NCI-H345 (cell line): ENCODE measurements around the gene FRY.

Experiments used
- DNase-seq: peaks from one replicate; lab custom pipeline; 2025; lab: John Stamatoyannopoulos, UW

Gene FRY

DNA sequence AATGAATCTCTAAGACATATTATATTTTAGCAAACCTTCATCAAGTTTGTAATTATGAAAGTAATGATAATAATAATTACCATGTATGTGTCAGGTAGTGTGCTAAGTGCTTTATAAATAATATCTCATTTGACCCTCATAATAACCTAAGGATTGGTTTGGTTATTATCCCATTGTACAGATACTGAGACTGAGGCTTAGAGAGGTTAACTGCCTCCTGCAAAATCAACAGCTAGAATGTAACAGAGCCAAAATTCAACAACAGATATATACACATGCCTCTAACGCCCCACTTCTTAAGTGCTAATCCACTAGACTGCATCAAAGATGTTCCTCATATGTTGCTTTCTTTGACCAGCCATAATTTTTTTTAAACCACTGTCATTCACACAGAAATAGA, 142.8 kb downstream of the FRY start:
- DNase-seq: no peak

DNA sequence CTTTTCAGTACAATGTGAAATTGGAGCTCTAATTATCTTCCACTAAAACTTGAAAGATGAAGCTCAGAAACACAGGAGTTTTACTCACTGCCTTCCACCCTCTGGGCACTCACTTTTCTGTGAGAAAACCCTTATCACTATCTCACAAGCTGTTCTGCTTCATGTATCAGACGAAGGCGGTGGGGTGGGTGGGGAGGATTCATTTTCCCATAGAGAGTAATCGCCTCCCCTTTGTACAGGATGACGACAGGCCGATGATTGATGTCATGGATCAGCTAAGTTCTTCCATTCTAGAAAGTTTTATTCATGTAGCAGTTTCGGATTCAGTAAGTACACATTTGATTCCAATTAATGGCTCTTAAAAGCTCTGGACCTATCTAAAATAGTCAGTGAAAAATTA, 143.7 kb downstream of the FRY start:
- no peak for DNase-seq

GRCh38 chr13:32175943-32176342, 144.4 kb downstream of the FRY start:
- DNase-seq: no peak

- DNase-seq: no peak
These were observed 145.1 kb downstream of the FRY start for GRCh38 chr13:32176696-32177095.

DNA sequence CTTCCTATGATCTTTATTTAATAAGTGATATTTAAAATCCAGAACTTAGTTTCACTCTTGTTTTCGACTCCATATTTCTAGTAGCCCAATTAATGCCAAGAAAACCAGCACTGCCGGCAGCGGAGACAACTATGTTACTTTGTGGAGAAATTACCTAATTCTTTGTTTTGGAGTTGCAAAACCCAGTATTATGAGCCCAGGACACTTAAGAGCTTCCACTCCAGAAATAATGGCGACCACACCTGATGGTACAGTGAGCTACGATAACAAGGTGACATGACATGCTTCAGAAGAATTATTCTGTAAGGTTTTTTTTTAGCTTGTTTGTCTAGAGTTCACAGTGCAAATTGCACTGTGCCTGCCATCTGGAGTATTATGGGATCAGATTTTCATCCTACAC, 147.2 kb downstream of the FRY start:
- DNase-seq: no peak

- no peak for DNase-seq
These were observed 148.1 kb downstream of the FRY start for GRCh38 chr13:32179708-32180107.

DNA sequence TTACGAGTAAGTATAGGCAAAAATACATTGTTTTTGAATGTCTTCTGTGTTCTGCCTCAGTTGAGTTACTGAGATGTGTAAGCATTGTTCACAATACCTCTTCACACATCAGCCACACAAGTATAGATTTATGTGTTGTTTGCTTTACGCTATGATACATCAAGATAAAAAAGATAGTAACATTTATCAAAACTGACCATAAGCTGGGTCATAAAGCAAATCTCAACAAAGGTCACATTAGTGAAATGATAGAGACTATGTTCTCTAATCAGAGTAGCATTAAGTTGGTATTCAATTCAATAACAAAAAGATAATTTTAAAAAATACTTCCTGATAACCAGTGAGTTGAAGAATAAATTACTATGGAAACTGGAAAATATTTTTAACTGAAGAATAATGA, 156.1 kb downstream of the FRY start:
- DNase-seq: no peak

GRCh38 chr13:32191452-32191998, 160.0 kb downstream of the FRY start:
- DNase-seq: no peak

- no peak for DNase-seq
These were observed 164.1 kb downstream of the FRY start for GRCh38 chr13:32195713-32196112.

- no peak for DNase-seq
These were observed 167.6 kb downstream of the FRY start for GRCh38 chr13:32199168-32199567.

DNA sequence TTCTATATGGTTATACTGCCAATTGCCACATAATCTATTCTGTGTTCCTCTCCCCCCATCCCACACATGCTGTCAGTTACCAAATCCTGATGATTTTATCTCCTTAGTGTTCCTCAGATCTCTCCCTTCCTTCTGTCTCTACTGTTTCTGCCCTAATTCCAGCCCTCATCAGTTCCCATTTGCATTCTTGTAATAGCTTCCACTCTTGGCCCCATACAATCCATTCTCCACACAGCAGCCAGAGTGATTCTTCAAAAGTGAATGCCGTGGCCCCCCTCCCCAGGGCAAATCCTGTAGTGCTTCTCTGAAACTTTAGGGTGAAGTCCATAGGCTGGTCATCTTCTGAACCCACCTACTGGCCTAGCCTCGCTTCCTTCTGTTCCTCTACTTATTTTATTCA, 169.2 kb downstream of the FRY start:
- no peak for DNase-seq

GRCh38 chr13:32201809-32202208, 170.2 kb downstream of the FRY start:
- no peak for DNase-seq

- DNase-seq: no peak
These were observed 170.7 kb downstream of the FRY start for GRCh38 chr13:32202268-32202667.

DNA sequence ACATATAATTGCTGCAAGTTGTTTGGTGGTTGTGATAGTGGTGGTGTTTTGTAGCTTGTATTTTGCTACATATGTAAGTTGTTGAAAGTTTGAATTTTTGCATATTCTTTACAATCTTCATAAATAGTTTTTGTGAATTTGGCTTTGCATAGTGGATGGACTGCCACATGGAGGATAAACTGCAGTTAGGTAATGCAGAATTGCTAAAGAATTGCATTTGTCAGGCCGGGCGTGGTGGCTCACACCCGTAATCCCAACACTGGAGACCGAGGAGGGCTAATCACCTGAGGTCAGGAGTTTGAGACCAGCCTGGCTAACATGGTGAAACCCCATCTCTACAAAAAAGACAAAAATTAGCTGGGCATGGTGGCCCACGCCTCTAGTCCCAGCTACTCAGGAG, 171.6 kb downstream of the FRY start:
- no peak for DNase-seq

DNA sequence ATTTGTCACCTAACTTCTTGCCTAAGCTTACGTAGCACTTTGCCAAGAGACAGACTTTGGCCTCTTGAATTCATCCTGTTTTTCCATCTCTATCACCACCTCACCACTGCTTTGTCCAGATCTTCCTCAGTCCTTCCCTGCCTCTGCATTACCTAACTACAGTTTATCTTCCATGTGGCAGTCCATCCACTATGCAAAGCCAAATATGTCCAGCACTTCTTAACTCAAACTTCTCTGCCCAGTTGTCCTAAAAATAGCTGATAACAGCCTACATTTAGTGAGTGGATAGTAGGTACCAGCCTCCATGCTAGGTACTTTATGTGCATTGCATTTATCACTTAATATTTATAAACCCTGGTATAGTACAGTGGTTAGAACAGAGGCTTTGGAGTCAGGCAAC, 172.2 kb downstream of the FRY start:
- DNase-seq: no peak

GRCh38 chr13:32205431-32206096, 174.0 kb downstream of the FRY start:
- DNase-seq: peak; percentile 16

DNA sequence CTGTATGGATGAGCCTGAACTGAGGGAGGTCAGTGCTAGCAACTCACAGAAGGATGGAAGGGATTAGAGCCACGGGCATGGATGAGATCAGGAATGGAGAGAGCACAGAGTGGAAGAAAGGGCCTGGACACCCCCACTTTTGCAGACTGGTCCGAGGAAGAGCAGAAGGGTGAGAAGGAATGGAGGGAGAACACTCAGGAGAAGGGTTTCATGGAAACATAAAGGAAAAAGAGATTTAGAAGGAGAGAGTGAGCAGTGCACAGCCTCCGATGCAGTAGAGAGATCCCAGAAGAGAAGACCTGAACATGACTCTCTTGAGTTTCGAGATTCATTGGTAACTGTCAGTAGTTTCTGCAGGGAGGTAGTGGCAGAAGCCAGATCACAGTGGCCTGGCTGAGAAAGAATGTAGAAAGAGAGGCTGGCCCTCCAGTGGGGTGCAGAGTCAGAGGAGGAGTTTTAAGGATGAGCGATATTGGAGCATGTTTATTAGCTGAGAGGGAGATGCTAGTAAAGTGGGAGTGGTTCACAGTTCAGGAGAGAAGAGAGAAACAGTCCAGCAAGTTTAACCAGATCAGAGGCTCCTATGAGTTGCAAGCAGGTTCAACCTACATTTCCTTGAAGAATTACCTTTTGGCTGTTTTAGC, 174.6 kb downstream of the FRY start:
- DNase-seq: no peak

GRCh38 chr13:32208860-32209259, 177.3 kb downstream of the FRY start:
- no peak for DNase-seq

DNA sequence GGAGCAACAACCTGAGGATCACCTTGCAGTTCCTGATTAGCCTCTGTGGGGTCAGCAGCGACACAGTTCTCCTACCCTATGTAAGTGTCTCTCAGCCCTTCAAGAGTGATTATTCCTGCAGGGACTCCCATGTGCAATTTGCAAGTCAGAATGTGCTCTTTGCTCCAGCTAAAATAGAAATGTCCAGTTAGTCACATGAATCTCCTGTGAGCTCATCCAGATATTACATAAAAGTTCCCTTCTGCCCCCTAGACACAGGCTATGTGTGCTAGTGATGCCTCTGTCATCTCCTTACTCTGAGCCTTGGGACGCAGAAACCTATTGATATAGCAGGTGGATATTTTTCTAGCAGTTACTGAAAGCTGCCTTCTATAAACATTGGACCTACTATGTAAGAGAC, 178.1 kb downstream of the FRY start:
- DNase-seq: no peak

DNA sequence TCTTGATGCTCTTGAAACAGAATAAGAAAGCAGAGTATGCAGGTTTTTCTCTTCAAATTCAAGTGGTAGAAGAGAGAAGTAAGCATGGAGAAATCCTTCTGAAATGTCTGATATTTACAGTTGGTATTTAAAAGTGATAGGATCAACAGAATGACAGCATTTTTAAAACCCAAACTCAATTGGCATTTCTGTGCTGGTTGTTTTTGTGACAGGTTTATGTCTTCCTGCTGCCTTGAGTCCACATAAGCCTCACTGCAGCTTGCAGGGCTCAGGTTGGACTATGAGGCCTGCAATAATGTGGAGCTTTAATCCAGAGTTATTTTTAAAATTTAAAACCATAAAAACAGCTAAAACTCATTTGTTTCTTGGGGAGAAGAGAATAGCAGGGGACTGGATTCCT, 178.5 kb downstream of the FRY start:
- DNase-seq: no peak

DNA sequence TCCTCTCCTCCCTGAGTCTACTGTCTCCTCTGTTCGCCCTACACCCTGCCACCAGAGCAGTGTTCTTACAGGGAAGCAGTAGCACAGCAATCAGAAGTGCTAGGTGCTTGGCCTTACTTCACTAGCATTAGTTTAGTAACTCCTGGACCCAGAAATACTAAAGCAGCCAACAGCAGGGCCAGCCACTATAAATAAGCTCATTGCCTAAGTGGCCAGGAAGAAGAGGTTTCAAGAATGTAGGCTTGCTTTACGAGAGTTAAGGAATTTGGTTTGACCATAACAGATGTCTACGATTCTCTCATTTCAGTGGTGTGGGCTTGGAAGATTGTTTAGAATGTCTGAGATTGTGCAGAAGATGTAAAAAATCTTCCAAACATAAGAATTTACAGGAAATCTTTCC, 180.2 kb downstream of the FRY start:
- DNase-seq: no peak

- no peak for DNase-seq
These were observed 180.8 kb downstream of the FRY start for GRCh38 chr13:32212421-32212820.

GRCh38 chr13:32213626-32214025, 182.1 kb downstream of the FRY start:
- DNase-seq: no peak

GRCh38 chr13:32214071-32214470, 182.5 kb downstream of the FRY start:
- DNase-seq: no peak
